Fibroblast of lung (primary cell): ENCODE results near the gene ZNF598. TPM values are rescaled to one million over a fixed set of nuclear protein-coding genes. Genes with fewer than 3 reads are reported as not detected.

Source experiments
- DNase-seq, 2 donors: peaks; one replicate each; pipeline versions ENCODE4 v3.0.0 to v3.0.0-alpha.2; 2010; ENCODE audit warnings: low read depth in 2 of 2
- H2AFZ ChIP-seq: 2 replicates; pipeline ENCODE4 v1.5.1; 2012; ENCODE audit warnings: low read length, control low read depth, inconsistent platforms
- H3K27ac ChIP-seq: 2 replicates; pipeline ENCODE4 v1.5.1; 2011; ENCODE audit warnings: low read length, control low read depth; ENCODE audit not compliant: insufficient read depth
- H3K27me3 ChIP-seq: 2 replicates; pipeline ENCODE4 v1.5.1; 2011; ENCODE audit warnings: mild to moderate bottlenecking, low read length; ENCODE audit not compliant: control insufficient read depth, insufficient read depth
- H3K36me3 ChIP-seq: 2 replicates; pipeline ENCODE4 v1.5.1; 2011; ENCODE audit warnings: low read length; ENCODE audit not compliant: control insufficient read depth, insufficient read depth
- H3K4me1 ChIP-seq: 2 replicates; pipeline ENCODE4 v1.5.1; 2011; ENCODE audit warnings: low read length; ENCODE audit not compliant: control insufficient read depth, insufficient read depth; ENCODE audit errors: extremely low read depth
- H3K4me2 ChIP-seq: 2 replicates; pipeline ENCODE4 v1.5.1; 2011; ENCODE audit warnings: low read length, control low read depth; ENCODE audit not compliant: insufficient read depth; ENCODE audit errors: extremely low read depth
- H3K4me3 ChIP-seq, 4 experiments: fragments of 200-600 bp in 1 of 4; sonication (generic) in 1 of 4; replicated peaks in 1 of 4; 2 replicates each; pipeline ENCODE4 v1.5.1; 2011 to 2016; ENCODE audit warnings: low read length in 4 of 4, low read depth in 3 of 4, mild to moderate bottlenecking in 3 of 4, control low read depth in 2 of 4, inconsistent platforms in 1 of 4, mixed read lengths in 1 of 4; ENCODE audit not compliant: insufficient read depth in 1 of 4; ENCODE audit errors: control extremely low read depth in 1 of 4
- H3K79me2 ChIP-seq: 2 replicates; pipeline ENCODE4 v1.5.1; 2012; ENCODE audit warnings: mild to moderate bottlenecking, low read length, inconsistent platforms; ENCODE audit not compliant: control insufficient read depth, insufficient read depth
- H3K9ac ChIP-seq: 2 replicates; pipeline ENCODE4 v1.5.1; 2011; ENCODE audit warnings: mild to moderate bottlenecking, low read length, control low read depth; ENCODE audit not compliant: insufficient read depth
- H3K9me3 ChIP-seq: 2 replicates; pipeline ENCODE4 v1.5.1; 2012; ENCODE audit warnings: low read depth, low read length; ENCODE audit not compliant: control insufficient read depth, insufficient read depth
- H4K20me1 ChIP-seq: 2 replicates; pipeline ENCODE4 v1.5.1; 2011; ENCODE audit warnings: low read length; ENCODE audit not compliant: control insufficient read depth, insufficient read depth; ENCODE audit errors: extremely low read depth
- EZH2 ChIP-seq: IDR thresholded peaks from 2 replicates; pipeline ENCODE4 v1.5.1; 2012; ENCODE audit warnings: low read length, control low read depth, mild to moderate bottlenecking; ENCODE audit errors: missing control alignments
- polyA plus RNA-seq, 2 donors: library from polyadenylated mRNA; depleted of rRNA in 1 of 2; stranded (reverse) in 1 of 2; unstranded in 1 of 2; fragments of >200 nt; gene quantifications; 2 replicates each; pipeline ENCODE4 v1.2.1, GENCODE V29; 2011 to 2012; ENCODE audit warnings: missing spikeins in 1 of 2
- total RNA-seq: library from RNA; depleted of rRNA; stranded (reverse); fragments of >200 nt; gene quantifications from 2 replicates; pipeline ENCODE4 v1.2.1, GENCODE V29; 2014
- TF ChIP-seq, protein P1 (sequence below), 2 donors: IDR thresholded peaks in 1 of 2; conservative IDR thresholded peaks in 1 of 2; 1 replicate in 1 of 2; 2 replicates in 1 of 2; pipeline ENCODE4 v1.5.1; 2011 to 2012; ENCODE audit warnings: low read length in 2 of 2, control low read depth in 1 of 2, inconsistent platforms in 1 of 2, low read depth in 1 of 2, mild to moderate bottlenecking in 1 of 2

ZNF598 gene
- total and polyA plus RNA-seq, 2 donors (not counting 1 experiment from before 2014, with no cell fraction given) = 11.6 to 18.8 TPM

DNA sequence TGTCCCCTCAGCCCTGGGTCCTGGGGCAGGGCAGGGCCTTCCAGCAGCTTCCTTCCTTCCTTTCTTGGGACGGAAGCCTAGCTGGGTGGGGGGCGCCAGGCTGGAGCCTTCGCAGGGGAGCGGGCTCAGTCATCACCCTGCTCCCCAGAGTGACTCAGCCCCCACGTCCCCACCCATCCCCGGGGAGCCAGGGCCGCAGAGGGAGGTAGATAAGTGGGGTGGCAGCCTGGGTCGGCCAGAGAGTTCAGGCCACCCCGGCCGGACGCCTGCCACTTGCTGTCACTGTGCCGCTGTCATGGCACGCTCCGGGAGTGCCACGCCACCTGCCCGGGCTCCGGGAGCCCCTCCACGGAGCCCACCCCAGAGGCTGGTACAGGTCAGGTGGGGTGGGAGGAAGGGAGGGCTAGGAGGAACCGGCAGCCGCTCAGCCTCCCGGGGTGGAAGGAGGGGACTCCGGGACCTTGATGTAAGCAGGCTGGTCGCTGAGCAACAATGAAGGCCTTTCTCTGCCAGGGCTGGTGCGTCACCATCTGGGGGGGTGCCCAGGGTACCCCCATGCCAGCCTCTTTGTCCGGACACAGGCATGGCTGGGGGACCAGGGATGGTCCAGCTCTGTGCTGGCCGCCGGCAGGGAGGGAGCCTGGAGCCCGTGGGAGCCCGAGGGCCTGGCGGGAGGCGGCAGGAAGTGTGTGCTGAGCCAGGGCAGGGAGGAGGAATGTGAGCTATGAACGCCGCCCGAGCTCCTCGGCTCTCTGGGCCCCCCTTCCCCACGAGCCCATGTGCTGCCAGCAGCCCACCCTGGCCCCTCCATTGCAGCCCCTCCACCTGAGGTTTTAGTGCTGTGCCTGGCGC lies 23.7 kb upstream of the ZNF598 start:
- peak; percentile 55 to 75 for DNase-seq
- peak overlapping the region; percentile 94 for H3K27ac ChIP-seq
- peaks cover 19% of the 10 kb centered on the region for H3K36me3 ChIP-seq
- peaks cover 37% of the 10 kb centered on the region for H3K4me1 ChIP-seq
- H3K9ac ChIP-seq = peak overlapping the region; percentile 80
- H3K27me3 ChIP-seq = no peaks in the 10 kb centered on the region
- H3K4me2 ChIP-seq = peak overlapping the region; percentile 93
- H3K4me3 ChIP-seq = peak overlapping the region; percentile 28 to 54 (median 38)
- no peak overlapping the region for H2AFZ ChIP-seq
- no peak for TF ChIP-seq EZH2
- TF ChIP-seq, protein P1, sequence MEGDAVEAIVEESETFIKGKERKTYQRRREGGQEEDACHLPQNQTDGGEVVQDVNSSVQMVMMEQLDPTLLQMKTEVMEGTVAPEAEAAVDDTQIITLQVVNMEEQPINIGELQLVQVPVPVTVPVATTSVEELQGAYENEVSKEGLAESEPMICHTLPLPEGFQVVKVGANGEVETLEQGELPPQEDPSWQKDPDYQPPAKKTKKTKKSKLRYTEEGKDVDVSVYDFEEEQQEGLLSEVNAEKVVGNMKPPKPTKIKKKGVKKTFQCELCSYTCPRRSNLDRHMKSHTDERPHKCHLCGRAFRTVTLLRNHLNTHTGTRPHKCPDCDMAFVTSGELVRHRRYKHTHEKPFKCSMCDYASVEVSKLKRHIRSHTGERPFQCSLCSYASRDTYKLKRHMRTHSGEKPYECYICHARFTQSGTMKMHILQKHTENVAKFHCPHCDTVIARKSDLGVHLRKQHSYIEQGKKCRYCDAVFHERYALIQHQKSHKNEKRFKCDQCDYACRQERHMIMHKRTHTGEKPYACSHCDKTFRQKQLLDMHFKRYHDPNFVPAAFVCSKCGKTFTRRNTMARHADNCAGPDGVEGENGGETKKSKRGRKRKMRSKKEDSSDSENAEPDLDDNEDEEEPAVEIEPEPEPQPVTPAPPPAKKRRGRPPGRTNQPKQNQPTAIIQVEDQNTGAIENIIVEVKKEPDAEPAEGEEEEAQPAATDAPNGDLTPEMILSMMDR (conservative IDR thresholded peaks at IDR 0.05 in 1 of 2, IDR thresholded peaks at IDR 0.05 in 1 of 2; ENCODE audit: low read depth in 1 of 2, low read length in 2 of 2) = no peak
- peaks cover 19% of the 10 kb centered on the region for H3K79me2 ChIP-seq
- no peaks in the 10 kb centered on the region for H3K9me3 ChIP-seq
- H4K20me1 ChIP-seq = no peaks in the 10 kb centered on the region

DNA sequence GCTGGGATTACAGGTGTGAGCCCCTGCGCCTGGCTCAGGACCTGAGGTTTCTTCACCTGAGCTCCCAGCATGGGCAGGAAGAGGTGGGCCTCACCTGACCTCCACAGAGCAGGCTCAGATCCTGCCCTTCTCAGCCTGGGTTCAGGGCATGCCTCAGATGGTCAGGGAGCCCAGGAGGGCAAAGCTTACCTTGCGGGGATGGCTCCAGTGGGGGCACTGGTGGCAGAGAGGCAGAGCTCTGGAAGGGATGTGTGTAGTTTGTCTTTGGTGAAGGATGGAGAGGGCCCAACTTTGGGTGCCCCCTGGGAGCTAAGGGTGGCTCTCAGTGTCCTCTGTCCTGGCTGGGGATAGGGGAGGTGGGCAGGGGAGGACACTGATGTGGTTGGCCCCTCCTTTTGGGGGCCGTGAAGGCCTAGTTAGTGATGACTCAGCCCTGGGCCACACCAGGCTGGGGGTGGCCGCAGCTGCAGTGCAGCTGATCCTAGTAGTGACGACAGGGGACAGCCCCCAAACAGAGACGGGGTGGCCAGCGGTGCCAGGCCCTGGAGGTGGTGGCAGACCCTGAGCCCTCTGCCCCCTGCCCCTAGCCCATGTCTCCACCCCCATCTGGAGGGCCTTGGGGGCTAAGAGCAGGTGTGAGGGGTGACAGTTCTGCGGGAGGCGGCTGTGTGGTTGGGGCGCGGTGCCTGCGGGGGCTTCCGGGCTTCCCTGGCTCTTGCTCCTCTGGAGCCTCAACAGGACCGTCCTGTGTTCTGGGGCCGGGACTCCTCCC lies 22.9 kb upstream of the ZNF598 start:
- H3K4me2 ChIP-seq = peak overlapping the region; percentile 93
- H3K27me3 ChIP-seq = no peaks in the 10 kb centered on the region
- H3K27ac ChIP-seq = peak overlapping the region; percentile 94
- H3K79me2 ChIP-seq = peaks cover 21% of the 10 kb centered on the region
- no peak overlapping the region for H2AFZ ChIP-seq
- H3K4me1 ChIP-seq = peaks cover 39% of the 10 kb centered on the region
- peak in 1 of 2 donors; percentile 56 for DNase-seq
- H4K20me1 ChIP-seq = no peaks in the 10 kb centered on the region
- H3K9ac ChIP-seq = peak overlapping the region; percentile 80
- no peak for TF ChIP-seq EZH2
- TF ChIP-seq, protein P1 (conservative IDR thresholded peaks at IDR 0.05 in 1 of 2, IDR thresholded peaks at IDR 0.05 in 1 of 2; ENCODE audit: low read depth in 1 of 2, low read length in 2 of 2) = no peak
- peak overlapping the region in 3 of 4 experiments; percentile 31 to 54 (median 45) for H3K4me3 ChIP-seq
- peaks cover 15% of the 10 kb centered on the region for H3K36me3 ChIP-seq
- no peaks in the 10 kb centered on the region for H3K9me3 ChIP-seq

DNA sequence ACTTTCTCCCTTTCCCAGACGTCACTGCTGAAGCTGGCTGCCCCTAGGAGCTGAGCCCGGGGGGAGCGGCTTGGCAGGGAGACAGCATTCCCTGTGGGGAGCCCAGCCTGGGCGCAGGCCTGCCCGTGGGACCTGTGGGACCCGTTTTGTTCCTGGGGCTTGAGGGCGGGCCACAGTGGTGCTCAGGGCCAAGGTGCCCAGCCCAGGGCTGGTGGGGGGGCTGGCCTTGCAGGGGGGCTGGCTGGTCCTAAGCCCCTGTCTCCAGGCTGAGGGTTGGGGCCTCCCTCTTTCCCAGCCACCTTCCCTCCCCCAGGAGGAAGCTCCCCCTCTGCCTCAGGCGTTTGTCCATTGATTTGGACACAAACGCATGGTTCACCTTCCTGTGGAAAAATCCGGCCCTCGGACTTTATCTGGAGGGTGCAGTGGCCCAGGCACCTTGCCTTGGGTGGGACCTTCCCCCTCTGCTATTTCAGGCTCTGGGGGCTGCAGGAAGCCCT lies 21.5 kb upstream of the ZNF598 start:
- H3K4me3 ChIP-seq = no peak overlapping the region
- DNase-seq = no peak
- no peaks in the 10 kb centered on the region for H3K9me3 ChIP-seq
- H2AFZ ChIP-seq = no peak overlapping the region
- no peak for TF ChIP-seq EZH2
- TF ChIP-seq, protein P1 (conservative IDR thresholded peaks at IDR 0.05 in 1 of 2, IDR thresholded peaks at IDR 0.05 in 1 of 2; ENCODE audit: low read depth in 1 of 2, low read length in 2 of 2) = no peak
- peaks cover 14% of the 10 kb centered on the region for H3K79me2 ChIP-seq
- no peaks in the 10 kb centered on the region for H4K20me1 ChIP-seq
- no peak overlapping the region for H3K4me2 ChIP-seq
- peaks cover 40% of the 10 kb centered on the region for H3K4me1 ChIP-seq
- peaks cover 2% of the 10 kb centered on the region for H3K36me3 ChIP-seq
- no peak overlapping the region for H3K27ac ChIP-seq
- no peaks in the 10 kb centered on the region for H3K27me3 ChIP-seq
- no peak overlapping the region for H3K9ac ChIP-seq
